HG03354 (cell line): Measurements from ENCODE around the gene RUNX1.

ENCODE experiments used
- ATAC-seq: cut with Tn5 transposase; IDR thresholded peaks from one replicate; pipeline ENCODE4 v1.9.1; 2021; ENCODE audit warnings: mild to moderate bottlenecking; ENCODE audit not compliant: unreplicated experiment, poor library complexity, severe bottlenecking

The RUNX1 gene

DNA sequence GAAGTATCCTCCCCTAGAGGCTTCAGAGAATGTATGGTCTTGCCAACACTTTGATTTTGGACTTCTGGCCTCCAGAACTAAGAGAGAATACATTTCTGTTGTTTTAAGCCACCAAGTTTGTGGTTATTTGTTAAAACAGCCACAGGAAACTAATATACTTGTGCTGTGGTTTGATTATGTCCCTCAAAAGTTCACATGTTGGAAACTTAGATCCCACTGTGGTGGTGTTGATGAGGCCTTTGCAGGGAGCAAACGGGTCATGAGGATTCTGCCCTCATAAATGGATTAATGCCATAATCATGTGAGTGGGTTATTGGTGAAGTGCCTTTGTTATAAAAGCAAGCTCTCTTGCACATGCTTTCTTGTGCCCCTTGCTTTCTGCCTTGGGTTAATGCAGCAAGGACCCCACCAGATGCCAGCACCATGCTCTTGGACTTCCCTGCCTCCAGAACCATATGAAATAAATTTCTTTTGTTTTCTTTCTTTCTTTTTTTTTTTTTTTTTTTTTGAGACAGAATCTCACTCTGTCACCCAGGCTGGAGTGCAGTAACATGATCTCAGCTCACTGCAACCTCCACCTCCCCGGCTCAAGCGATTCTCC, 223.1 kb downstream of the RUNX1 start:
- ATAC-seq = no peak

DNA sequence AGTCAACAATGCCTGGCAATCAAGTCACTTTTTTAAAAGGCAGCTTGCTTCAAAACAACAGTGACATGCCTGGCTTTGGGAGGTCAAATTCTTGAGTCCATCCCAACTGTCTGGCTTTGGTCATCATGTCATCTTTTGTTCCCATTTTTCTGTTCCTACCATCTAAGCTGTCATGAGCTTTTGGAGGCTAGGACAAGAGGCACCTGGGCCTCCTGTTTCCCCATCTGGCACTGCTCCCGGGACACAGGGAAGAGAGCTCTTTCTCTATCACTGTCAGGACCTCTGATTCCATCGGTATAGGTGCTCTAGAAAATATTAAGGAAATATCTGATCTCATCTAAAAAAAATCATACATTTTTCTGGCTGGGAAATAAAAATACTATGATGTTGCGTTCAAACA, 224.0 kb downstream of the RUNX1 start:
- ATAC-seq = no peak

DNA sequence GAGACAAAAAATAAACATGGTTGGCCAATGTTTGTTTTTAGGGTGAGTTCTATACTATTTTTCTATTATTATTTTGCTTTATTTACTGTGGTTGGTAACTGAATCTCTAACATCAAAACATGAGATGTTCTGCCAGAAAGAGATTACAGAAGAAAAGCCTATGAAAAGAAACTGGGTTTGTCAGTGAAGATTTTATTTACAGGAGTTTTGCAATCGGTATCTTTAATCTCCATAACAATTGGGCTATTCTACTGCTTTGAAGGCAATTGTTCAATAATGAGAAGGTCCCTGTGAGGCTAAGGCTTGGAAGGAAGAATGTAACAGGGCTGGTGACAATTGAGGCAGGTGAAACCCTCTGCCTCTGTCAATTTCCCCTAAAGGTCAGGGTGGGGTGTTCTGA, 224.8 kb downstream of the RUNX1 start:
- no peak for ATAC-seq

DNA sequence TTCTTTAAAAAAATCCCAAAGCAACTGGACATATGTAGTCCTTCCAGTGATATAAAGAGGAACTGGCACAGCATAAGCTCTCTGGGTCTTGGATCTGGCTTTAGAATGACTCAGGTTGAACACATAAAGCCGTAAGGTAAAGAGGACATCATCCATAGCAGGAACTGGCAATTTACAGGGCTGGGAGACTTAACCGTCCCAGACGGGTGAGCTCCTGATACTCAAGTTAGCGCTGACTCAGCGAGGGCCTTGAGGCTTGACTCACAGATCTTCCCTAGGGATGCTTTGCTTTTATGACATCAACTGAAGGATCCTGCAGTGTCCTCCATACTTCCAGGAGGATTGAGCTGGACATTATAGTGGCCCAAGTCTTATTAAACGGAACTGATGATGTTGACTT, 226.2 kb downstream of the RUNX1 start:
- ATAC-seq = no peak

DNA sequence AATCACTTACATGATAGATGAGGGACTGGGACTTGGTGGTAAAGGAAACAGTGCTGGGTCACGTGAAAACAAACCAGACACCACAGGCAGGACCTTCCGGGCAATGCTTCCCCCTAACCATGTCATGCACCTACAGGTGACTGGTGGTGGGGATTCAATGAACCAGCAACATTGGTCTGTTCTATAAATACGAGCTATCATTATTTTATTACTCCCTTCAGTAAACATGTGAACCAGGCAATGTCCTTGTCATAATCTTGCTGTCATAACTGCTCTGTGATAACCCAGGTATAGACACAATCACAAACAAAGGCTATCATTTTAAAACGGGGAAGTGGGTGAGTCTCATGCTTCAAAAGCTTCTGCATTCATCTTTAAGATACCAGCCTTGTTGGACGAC, 226.9 kb downstream of the RUNX1 start:
- ATAC-seq = no peak

DNA sequence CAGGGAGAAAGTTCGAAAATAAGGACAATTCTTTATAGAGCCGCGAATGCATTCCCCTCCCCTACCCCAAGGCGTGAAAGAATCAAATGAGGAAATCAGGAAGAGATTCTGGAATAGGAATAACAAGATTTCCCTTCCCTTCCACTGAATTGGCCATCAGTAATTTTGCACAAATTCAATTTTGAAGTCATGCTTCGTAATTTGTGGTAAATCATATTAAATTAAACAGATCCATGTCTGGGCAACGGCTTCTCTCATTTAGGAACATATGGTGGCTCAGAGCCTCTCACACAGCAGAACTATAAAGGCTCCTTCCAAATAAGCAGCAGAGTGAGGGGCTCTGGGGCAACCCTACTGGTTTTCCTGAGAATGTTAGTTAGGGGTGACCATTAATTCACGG, 227.4 kb downstream of the RUNX1 start:
- ATAC-seq = no peak

DNA sequence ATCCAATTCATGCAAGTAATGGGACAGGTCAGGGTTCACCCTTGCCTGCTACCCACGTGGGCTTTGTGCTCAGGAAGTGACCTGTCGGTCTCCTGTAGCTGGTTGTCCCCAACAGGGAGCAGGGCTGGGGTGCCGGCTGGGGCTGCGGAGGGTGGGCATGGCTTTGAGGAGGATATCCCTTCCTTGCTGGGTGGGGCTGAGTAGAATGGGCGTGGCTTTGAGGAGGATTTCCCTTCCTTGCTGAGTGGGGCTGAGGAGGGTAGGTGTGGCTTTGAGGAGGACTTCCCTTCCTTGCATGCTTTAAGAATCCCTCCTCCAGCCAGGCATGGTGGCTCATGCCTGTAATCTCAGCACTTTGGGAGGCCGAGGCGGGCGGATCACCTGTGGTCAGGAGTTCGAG, 229.1 kb downstream of the RUNX1 start:
- no peak for ATAC-seq

DNA sequence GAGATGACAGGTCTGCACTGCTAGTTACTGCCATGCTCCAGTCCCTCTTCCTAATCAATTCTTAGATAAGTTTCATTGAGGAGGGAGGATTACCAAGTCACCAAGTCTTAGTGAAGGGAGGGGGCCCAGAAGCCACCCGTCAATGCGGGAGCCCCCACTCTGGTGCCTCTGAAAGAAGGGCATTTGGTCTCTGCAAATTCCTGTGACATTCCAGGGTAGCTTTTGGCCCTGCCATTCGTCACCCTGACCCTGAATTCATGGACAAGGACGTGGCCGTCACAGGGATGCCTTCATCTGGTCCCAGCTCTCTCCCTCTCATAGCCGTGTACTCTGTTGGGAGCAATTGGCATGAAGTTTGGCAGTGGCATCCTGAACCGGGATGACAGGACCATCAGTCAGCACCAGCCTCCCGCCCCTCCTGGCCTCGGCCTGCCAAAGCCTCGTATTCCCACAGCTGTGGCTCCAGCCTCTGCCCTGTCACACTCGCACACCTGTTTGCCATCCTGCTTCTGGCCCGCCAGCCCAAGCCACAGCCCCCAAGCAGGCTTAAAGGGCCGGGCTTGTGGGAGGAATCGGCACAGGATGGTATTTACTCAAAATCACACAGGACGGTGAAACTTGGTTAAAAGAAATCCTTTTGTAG, 229.6 kb downstream of the RUNX1 start:
- ATAC-seq = no peak

DNA sequence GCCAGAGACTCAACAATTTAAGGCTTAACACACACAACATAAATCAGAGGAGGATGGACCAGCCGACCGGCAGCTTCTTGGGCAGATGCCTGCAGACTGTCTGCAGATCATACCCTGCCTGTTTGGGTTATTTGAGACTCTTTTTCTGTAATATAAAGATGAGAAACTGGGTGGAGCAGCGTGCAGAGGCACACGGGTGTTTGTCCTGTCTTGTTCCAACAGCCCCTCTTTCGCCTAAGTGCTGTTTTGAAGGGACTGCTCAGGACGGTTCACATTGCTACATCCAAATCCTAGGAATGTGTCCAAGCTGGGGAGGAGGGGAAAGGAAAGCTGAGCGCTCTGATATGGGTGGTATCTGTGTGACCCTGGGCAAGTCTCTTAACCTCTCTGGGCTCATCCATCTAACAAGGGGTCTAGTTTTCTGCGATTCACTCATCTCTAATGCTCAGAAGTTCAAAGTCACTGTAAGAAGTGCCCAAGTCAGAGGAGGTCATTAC, 230.4 kb downstream of the RUNX1 start:
- ATAC-seq = no peak

DNA sequence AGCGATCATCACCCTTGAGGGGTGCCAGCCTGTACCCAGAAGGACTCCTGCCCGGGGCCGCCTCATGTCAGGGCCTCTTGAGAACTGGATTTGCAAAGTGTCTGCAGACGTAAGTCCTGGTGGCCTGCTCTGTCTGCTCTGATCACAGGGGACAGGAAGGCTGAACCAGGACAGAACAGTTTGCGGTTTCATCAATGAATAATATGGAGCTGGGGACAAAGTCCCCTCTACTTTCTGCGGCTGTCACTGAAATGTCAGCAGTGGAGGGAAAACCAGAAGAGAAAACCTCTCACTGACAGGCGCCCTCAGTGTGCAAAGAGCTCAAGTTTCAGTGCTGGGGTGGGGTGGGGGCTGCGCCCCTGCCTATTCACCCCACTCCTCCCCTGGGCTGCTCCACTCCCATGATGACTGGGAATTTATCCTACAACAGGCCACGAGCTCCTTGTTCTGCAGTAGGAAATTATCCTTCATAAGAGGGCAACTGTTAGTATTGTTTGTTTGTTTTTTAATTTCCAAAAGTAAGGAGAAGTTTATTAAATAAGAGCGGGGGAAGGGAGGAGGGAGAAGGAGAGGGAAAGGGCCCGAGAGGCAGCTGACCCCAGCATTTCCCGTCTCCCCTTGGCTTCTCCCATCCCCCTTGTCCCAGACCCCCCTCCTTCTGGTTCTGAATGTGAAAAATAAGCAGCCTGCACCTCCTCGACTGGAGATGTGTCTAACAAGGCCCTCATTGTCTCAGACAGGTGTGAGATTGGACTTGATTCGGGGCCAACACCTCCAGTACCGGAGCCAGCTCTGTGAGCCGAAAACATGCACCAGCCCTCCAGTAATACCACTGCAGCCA, 231.1 kb downstream of the RUNX1 start:
- ATAC-seq = no peak

DNA sequence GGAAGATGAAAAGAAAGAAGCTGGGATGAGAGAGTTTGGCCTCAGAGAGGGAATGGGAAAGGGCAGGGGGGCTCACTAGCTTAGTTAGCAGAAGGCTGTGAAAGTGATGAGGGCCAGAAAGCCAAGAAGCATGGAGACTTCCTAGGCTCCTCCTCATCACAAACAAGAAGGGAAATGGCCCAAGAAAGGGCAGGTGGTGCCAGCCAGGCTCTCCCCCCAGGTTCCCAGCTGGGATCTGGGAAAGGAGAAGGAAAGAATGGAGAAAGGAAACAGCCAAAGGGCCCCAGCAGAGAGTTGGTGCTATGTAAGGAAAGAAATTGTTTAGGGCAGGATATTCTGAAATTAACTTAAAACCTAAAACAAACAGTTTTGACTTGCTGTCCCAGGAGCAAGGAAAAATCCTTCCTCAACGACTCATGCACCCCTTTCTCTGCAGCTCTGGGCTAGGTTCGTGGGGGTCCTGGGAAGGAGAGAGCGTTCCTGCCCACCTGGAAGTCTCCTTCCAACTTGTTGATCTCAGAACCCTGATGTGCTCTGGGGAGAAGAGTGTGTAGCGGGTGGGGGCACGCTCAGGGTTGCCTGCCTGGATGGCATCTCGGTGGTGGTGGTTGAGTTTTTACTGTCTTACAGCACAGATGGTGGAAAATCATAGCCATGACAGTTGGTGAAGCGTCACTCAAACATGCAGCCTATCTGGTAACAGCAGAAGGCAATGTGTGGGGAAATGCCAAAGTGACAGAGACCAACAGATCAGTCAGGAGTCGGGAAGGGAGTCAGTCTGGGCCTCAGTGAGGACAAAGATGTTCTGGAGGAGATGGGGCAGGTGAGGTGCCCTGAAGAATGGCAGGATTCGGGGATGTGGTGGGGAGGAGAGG, 233.0 kb downstream of the RUNX1 start:
- ATAC-seq = no peak

DNA sequence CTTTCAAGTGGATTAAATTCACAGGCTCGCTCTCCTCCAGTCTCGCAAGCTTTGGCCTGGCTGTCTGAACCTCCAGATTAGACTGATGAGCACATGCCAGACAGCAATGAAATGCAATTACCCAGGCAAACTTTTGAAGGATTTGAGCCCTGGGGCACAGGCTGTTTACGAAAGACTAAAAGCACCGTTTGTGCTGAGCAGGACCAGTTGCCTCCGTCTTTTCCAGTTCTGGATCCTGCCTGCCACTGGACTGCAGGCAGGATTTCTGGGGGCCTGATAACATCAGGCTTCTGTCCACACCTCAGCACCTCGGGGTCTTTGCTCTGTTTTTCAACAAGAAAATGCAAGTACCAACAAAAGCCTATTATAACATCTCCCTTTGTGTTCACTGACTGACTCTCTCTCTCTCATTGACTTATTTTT, 234.6 kb downstream of the RUNX1 start:
- no peak for ATAC-seq

DNA sequence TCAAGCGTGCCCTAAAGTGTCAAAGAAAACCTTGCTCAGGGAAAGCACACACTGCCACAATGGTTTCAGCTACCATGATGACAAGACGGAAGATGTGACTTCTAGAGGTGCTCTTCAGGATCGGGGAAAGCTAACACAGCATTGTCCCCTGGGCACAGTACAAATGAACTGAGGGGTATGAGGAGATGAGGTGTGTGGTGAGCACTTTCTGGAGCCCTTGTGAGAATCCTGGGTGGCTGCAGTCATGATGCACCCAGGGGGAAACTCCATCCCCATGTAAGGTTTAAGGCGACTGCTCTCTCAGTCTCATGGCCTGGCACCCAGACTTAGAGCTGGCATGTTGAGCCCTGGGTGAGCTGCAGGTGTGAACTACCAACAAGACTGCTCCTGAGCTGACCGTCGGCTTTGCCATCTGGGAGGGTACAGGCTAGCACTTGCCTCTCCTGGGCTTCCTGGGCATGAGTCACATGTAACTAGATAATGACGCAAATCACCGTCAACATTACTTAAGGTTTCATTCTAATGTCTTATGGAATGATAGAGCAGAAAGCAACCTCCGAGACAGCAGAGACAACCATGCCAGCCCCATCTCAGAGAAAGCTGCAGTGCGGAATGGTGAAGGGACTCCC, 235.7 kb downstream of the RUNX1 start:
- ATAC-seq = no peak

DNA sequence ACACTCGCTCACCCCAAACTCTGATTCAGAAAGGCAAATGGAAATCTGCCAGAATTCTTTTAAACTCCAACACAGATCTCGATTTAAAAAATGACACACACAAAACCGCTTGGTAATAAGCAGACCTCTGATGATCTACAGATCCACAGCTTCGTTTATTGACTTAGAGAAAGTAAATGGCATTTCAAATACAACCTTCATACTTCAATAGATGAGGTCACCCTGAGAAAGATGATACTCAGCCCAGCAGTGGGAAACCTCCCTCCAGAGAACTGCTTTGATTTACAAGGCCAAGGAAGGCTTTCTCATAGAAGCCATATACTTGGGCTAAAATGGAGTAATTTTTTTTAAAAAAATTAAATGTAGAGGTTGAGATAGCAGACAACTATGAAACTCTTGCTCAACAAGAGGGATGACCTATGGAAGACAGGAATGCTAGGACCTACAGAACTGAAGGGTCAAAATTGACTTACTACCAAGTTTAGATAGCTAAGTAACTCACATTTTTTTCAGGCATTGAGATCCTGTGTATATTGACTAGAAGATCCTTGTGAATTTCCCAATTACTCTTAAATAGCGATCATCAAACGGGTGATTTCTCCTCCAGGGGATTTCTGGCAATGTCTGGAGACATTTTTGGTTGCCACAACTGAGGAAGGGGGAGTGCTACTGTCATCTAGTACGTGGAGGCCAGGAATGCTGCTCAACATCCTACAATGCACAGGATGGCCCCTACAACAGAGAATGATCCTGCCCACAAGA, 236.4 kb downstream of the RUNX1 start:
- ATAC-seq = no peak

DNA sequence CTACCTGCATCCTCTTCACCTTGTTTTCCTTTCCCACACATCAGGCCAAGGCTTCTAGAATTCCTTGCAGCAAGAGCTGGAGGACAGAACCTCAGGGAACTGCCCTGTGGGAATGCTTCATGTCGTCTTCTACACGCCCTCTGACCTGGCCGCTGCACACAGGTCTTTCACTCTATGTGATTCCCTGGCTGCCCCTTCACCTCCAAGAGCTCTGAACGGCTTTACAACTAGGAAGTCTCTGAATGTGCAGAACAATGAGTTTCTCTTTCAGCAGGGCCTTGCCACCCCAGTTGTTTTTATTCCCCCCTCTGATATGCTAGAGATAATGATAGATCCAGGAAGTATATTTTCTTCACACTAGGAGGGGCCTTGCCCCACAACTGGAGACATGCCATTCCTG, 237.7 kb downstream of the RUNX1 start:
- no peak for ATAC-seq

DNA sequence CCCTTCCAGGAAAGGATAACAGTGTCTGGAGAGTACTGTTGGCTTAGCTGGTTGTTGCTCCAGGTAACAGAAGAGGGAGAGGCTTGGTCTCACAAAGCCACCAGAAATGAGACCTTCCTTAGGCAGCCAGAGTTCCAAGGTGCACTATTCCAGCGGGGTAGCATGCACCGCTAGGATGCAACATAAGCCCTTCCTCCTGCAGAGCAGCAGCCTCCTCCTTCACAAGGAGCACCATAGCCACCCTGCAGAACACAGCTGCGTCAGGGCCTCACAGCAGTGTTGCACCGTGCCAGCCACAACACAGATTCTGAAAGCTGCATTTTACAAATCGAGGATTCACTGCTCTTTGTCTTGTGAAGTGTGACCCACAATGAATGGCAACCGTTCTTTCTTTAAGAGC, 238.3 kb downstream of the RUNX1 start:
- no peak for ATAC-seq

DNA sequence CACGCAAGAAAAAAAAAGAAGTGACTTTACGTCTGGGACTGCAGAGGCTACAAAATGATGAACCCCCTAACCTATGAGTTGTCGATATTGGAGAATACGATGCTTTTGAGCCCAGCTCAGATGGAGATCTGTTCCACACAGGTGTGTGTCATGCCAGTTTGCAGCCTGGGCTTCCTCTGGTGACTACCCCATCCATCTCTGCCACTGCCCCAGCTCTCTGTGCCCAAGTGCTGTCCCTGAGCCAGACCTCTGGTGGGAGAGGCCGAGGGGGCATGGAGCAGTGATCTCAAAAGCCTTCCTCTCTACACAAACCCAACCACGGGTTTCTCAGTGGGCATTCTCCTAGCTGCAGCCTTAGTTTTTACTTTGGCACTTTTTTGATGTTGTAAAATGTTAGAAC, 239.3 kb downstream of the RUNX1 start:
- ATAC-seq = no peak

DNA sequence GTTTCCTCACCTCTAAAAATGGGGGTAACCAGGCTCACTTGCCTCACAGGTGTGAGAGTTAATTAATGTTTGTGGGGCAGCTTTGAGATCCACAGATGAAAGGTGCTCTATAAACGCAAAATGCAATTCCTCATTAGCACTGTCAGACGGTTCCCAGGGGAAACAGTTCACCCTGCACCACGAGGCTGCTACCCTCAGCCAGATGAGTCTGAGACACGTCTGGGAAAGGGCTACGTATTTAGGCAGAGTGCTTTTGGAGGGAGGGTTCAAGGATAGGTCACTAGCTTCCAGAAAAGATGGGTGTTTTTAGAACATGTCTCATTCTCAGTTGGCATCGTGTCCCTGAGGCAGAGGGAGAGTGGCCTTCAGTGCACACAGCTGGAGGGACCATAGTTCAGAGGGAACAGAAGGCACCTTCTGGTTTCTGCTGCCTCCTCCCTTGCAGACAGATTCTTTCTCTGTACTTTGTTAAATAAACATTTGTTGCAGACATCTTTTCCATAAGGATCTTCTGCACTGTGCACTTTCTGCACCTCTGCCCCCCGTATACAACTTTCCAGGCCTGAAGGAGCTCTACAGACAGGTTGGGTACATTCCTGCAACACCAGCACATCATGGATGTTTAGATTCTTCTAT, 240.4 kb downstream of the RUNX1 start:
- ATAC-seq = no peak
